Measurements from ENCODE around the gene ACHE.
"Not testable (repeated sequence)": the region's sequence is repeated elsewhere in the genome, so short reads cannot be mapped to it uniquely, and the experiment has no call there.

Gene ACHE

GRCh38 chr7:100859856-100860255, 35.8 kb downstream of the ACHE start:
- H3K36me3 ChIP-seq (replicated peaks; ENCODE audit: low read depth, low read length): peaks cover 15% of the 10 kb centered on the region
- no peak overlapping the region for H3K27ac ChIP-seq (ENCODE audit: low read length)
- peaks cover 7% of the 10 kb centered on the region for H3K79me2 ChIP-seq (ENCODE audit: low read length)
- H3K4me1 ChIP-seq (ENCODE audit: low read length): peaks cover 20% of the 10 kb centered on the region
- no peak overlapping the region for H3K4me2 ChIP-seq (ENCODE audit: low read length)
- H3K27me3 ChIP-seq (ENCODE audit: low read depth, low read length): no peaks in the 10 kb centered on the region
- H4K20me1 ChIP-seq (ENCODE audit: insufficient read depth, low read length): no peaks in the 10 kb centered on the region
- no peak overlapping the region for H2AFZ ChIP-seq (ENCODE audit: low read depth, low read length)
- H3K9ac ChIP-seq (ENCODE audit: low read length): no peak overlapping the region
- no peak for TF ChIP-seq CTCF (IDR thresholded peaks at IDR 0.05; ENCODE audit: low read depth, low read length)
- no peak overlapping the region for H3K4me3 ChIP-seq (ENCODE audit: low read length)
- H3K9me3 ChIP-seq (ENCODE audit: insufficient read depth, low read length): no peaks in the 10 kb centered on the region

GRCh38 chr7:100856871-100857282, 38.8 kb downstream of the ACHE start:
- no peak for TF ChIP-seq CTCF (IDR thresholded peaks at IDR 0.05; ENCODE audit: low read depth, low read length)
- no peak for TF ChIP-seq EZH2phosphoT487 (IDR thresholded peaks at IDR 0.05; ENCODE audit: low read depth)
- Histone ChIP-seq H3K4me3 (ENCODE audit: low read length) (no peak overlapping the region), H3K9me3 (ENCODE audit: insufficient read depth, low read length) (no peaks in the 10 kb centered on the region), H3K4me1 (ENCODE audit: low read length) (peaks cover 22% of the 10 kb centered on the region), H4K20me1 (ENCODE audit: insufficient read depth, low read length) (0 out of 2 replicates have a peak, but pooled peaks cover 2% of the 10 kb centered on the region), H3K4me2 (ENCODE audit: low read length) (no peak overlapping the region), H3K36me3 (replicated peaks; ENCODE audit: low read depth, low read length) (peaks cover 9% of the 10 kb centered on the region), H3K79me2 (ENCODE audit: low read length) (peaks cover 22% of the 10 kb centered on the region), H3K27ac (ENCODE audit: low read length) (no peak overlapping the region), H2AFZ (ENCODE audit: low read depth, low read length) (no peak overlapping the region), H3K9ac (ENCODE audit: low read length) (no peak overlapping the region), H3K27me3 (ENCODE audit: low read depth, low read length) (no peaks in the 10 kb centered on the region)

- Histone ChIP-seq H3K9ac (ENCODE audit: low read length) (no peak overlapping the region), H3K9me3 (ENCODE audit: insufficient read depth, low read length) (no peaks in the 10 kb centered on the region)
- TF ChIP-seq EZH2phosphoT487 (IDR thresholded peaks at IDR 0.05; ENCODE audit: low read depth): no peak
- TF ChIP-seq CTCF (IDR thresholded peaks at IDR 0.05; ENCODE audit: low read depth, low read length): no peak
Observed at GRCh38 chr7:100855515-100855914, 40.2 kb downstream of the ACHE start.

GRCh38 chr7:100854899-100855298, 40.8 kb downstream of the ACHE start:
- H3K9ac ChIP-seq (ENCODE audit: low read length); H3K4me3 ChIP-seq (ENCODE audit: low read length): not testable (repeated sequence)

More at GRCh38 chr7:100855515-100855914, 40.2 kb downstream of the ACHE start:
- H3K27me3 ChIP-seq (ENCODE audit: low read depth, low read length): no peaks in the 10 kb centered on the region
- H3K4me2 ChIP-seq (ENCODE audit: low read length): no peak overlapping the region
- no peak overlapping the region for H2AFZ ChIP-seq (ENCODE audit: low read depth, low read length)
- H3K4me3 ChIP-seq (ENCODE audit: low read length): no peak overlapping the region
- peaks cover 5% of the 10 kb centered on the region for H3K36me3 ChIP-seq (replicated peaks; ENCODE audit: low read depth, low read length)
- H3K4me1 ChIP-seq (ENCODE audit: low read length): peaks cover 11% of the 10 kb centered on the region; the same call in 1 of the 2 replicates
- no peak overlapping the region for H3K27ac ChIP-seq (ENCODE audit: low read length)
- peaks cover 16% of the 10 kb centered on the region for H3K79me2 ChIP-seq (ENCODE audit: low read length)
- 0 out of 2 replicates have a peak, but pooled peaks cover 2% of the 10 kb centered on the region for H4K20me1 ChIP-seq (ENCODE audit: insufficient read depth, low read length)

More at GRCh38 chr7:100854899-100855298, 40.8 kb downstream of the ACHE start:
- H3K4me1 ChIP-seq (ENCODE audit: low read length); H3K27me3 ChIP-seq (ENCODE audit: low read depth, low read length); H4K20me1 ChIP-seq (ENCODE audit: insufficient read depth, low read length); H2AFZ ChIP-seq (ENCODE audit: low read depth, low read length); H3K36me3 ChIP-seq (replicated peaks; ENCODE audit: low read depth, low read length); H3K9me3 ChIP-seq (ENCODE audit: insufficient read depth, low read length); H3K4me2 ChIP-seq (ENCODE audit: low read length); H3K27ac ChIP-seq (ENCODE audit: low read length): not testable (repeated sequence)
- H3K79me2 ChIP-seq (ENCODE audit: low read length): peaks cover 16% of the 10 kb centered on the region

All from OCI-LY3 (cell line).